HTR-8/SVneo (cell line): ENCODE measurements around the gene GABRR1.
A peak's percentile ranks its signal among the peaks of the same experiment; 100 is the strongest.

Source experiments
- DNase-seq: peaks from one replicate; pipeline ENCODE4 v3.0.0; 2011; ENCODE audit warnings: low spot score, mixed read lengths; ENCODE audit not compliant: insufficient read length
- FAIRE-seq: peaks from 2 replicates; lab custom pipeline; 2011; peaks lifted over from hg19 to GRCh38; lab: Jason Lieb, UNC

Gene GABRR1

DNA sequence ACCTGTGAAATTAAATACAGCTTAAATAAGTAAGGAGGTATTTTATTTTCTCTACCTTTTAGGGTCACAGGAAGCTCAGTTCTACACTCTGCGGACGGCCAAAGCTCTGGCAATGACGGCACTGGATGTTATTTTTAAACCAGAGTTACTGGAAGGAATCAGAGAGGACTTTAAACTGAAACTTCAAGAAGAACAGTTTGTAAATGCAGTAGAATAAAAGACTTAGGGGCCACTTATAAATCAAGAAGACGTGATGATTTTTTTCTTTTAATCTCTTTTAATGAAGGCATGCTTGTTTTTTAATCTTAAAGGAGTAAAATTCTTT is 55.1 kb downstream of the GABRR1 start:
- no peak for FAIRE-seq

GRCh38 chr6:89161326-89162046 is 55.7 kb downstream of the GABRR1 start:
- no peak for DNase-seq
- no peak for FAIRE-seq

More for the DNA sequence above, 55.1 kb downstream of the GABRR1 start:
- no peak for DNase-seq

DNA sequence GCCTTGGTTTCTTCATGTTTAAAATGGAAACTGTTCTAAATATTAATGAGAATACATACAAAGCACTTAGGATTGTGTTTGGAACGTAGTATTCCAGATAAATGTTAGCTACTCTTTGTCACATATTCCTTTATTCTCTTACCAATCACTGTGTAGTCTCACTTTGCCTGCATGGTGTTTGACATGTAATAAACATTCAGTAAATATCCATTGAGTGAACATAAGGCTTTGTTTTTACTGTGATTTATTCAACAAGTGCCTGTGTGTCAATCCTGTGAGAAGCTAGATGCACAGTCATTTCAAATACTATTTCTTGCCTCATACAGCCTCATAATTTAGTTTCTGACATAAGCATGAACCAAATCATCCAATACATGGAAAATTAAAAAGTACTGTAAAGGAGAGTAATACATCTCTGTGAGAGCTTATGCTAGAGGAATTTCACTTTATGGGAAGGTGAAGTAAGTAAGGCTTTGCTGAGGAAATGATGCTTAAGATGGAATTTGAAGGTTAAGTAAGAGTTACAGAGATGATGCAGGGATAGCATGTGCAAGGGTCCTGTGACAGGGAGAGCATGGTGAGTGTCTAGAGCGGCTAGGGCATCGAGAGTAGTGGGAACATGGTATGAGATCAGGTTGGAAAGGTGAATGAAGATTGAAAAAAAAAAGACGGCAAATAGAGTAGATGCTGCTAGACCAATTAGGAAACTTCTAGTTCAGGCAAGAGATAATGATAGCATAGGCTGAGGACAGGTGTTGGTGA is 56.6 kb downstream of the GABRR1 start:
- no peak for DNase-seq
- no peak for FAIRE-seq

DNA sequence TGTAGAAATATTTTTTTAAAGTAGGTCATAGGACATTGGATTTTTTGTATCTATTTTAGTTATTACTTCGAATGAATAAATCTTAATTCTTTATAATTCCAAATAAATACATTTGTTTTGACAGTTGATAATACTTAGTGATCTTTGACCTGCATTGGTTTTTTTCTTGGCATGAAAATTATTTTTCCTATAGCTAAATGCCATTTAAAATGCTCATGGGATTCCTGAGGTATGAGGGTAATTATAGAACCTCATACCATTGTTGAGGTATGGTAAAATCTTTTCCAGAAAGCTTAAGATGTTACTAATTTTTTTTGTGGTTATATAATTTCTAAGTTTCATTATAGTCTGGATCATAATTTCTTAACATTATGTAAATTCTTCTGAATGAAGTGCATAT is 63.0 kb downstream of the GABRR1 start:
- no peak for FAIRE-seq

DNA sequence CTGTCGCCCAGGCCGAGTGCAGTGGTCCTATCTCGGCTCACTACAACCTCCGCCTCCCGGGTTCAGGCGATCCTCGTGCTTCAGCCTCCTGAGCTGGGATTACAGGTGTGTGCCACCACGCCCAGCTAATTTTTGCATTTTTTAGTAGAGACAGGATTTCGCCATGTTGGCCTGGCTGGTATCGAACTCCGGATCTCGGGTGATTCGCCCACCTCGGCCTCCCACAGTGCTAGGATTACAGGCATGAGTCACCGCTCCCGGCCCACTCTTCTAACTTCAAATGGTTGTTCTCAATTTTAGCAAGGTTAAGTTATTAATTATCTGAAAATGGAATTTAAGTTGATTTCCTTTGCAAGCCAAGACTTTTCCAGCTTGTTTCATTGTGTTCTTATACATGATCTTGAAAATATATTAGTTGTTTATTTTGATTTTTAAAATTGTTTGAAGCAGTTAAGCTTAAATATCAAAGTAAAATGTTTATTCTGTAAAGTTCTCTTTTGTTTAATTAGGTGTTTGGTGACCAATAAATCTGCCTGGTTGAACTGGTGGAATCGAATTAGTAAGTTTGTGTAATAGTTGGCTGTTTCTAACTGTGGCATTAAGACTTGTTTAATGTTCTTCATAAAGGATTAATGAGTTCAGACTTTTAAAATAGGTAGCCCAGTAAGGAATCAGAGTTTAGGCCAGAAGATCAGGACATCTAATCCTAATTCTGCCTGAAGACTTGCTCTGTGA is 69.0 kb downstream of the GABRR1 start:
- DNase-seq (no peak), FAIRE-seq (no peak)

More for the DNA sequence above, 63.0 kb downstream of the GABRR1 start:
- no peak for DNase-seq

DNA sequence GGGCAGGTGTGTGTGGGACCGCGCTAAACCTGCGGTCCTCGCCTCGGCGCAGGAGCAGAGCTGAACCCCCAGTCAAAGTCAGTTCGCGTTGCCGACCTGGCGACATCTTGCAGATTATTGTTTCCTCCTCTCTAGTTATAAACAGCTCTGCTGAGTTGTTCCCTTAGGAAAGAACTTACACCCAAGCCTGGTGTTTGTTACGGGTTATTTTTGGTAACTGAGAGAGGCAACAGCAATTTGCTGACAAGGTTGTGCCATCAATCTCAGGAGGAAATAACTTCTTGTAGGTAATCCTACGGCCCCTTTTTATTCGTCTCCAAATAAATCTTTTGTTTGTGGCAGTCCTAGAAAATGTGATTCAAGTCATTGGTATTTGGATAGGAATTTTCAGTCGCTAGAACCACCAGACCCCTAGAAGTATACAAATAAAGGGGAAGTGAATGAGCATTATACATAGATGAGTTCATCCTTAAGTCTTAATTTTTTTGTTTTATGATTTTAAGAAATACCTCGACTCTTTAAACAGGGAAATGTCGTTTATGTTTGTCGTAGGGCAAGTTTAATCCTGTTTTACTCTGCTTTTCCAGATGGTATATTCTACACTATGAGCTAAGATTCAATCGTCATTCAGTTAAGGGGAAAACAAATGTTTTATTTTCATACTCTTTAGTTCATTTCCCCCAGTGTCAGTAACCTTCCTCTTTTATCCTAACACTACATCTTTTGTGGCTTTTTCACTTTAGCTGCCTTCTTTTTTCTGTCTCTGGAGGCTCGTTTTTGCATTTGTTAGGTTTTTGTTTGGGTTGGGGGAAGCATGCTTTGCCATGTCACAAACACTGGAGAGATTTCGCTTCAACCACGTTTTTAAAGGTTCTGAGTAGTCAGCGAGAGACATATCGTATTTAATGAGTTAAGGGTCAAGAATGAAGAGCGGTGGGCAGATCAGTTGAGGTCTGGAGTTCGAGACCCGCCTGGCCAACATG is 70.1 kb downstream of the GABRR1 start:
- DNase-seq = peak; percentile 43
- peak; percentile 46 for FAIRE-seq

- peak; percentile 84 for FAIRE-seq
- DNase-seq = peak; percentile 83
These were observed 71.0 kb downstream of the GABRR1 start, which contains the start of gene PM20D2 for GRCh38 chr6:89145956-89146717. TSS of gene PM20D2 (plus strand) at chr6:89146055. CDS start at chr6:89146145, 90 bp downstream.

GRCh38 chr6:89145091-89145955 is 71.8 kb downstream of the GABRR1 start:
- peak; percentile 19 for DNase-seq

GRCh38 chr6:89144354-89144906 is 72.7 kb downstream of the GABRR1 start:
- FAIRE-seq = no peak
- DNase-seq = no peak

More at GRCh38 chr6:89145091-89145955, 71.8 kb downstream of the GABRR1 start:
- FAIRE-seq = no peak

DNA sequence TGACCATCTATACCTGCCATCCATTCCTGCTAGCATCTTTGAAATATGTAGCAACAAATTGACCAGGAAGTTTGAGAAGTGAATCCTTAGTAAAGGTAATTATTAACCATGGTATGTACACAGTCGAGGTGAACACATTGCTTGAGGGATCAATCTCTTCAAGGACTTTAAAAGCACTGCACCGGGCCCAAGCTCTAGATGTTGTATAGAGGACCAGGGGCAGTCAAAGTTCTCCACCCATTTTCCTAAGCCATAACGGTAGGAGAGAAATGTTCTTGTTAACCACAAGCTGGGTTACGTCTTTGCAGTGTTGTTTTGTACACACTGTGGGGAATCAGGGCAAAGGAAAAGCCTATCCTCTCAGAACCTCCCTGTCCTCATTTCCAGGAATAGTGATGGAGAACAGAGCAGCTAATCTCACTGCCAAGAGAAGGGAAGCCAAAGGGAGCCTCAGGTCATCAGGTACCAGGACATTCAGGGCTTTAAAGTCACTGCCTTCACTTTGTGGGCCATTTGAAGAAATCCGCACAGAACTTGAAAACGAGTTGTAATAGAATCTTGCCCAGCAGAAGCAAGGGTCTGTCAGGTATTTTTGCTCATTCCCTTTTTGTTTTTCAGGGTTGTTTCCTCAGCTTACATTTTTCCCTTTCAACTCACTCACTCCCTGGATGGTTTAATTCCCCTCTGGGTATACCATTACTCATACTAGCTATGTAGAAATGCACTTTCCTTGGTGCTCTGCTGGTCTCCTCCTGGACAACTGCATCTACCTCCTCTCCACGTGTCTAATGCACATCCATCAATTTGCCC is 76.6 kb downstream of the GABRR1 start:
- FAIRE-seq (no peak), DNase-seq (no peak)

GRCh38 chr6:89139509-89140346 is 77.4 kb downstream of the GABRR1 start:
- DNase-seq = no peak
- no peak for FAIRE-seq

GRCh38 chr6:89138173-89138572 is 79.0 kb downstream of the GABRR1 start:
- FAIRE-seq (no peak), DNase-seq (no peak)

DNA sequence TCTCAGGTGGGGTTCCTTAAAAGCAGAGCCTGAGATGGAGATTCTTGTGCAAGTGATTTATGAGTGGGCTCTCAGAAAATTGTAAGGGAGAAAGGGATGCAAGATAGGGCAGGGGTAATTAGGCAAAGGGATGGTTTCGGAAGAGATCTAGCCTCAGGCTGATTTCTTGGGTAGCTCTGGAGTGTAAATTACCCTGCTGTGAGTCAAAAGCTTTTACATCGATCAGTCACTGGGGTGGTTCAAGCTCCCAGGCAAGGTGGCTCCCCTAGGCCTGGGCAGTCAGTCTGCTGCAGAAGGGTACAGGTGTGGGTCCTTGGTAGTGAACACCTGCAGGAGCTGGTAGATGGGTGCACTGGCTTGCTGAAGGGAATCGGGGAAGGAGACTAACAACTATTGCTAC is 82.4 kb downstream of the GABRR1 start:
- DNase-seq (no peak), FAIRE-seq (no peak)

DNA sequence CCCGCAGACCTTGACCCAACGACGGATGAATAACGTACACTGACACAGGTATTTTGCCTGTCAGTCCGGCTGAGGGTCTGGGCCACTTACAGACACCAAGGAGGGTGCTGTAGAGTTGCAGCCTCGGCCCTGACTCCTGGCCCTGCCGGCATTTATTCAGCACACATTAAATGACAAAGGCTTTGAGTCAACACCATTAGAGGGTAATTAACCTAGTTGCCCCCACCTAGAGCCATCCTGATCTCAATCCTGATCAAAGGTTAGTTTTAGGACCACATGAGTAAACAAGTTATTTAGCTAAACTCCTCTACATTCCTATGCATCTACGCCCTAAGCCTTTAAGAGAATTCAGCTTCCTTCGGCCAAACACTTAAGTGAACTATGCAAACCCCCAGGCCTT is 83.2 kb downstream of the GABRR1 start:
- FAIRE-seq = no peak
- DNase-seq = no peak

GRCh38 chr6:89132057-89132456 is 85.1 kb downstream of the GABRR1 start:
- DNase-seq (no peak), FAIRE-seq (no peak)

GRCh38 chr6:89131599-89131998 is 85.6 kb downstream of the GABRR1 start:
- DNase-seq (no peak), FAIRE-seq (no peak)
